Activated CD4-positive, alpha-beta T cell treated with anti-CD3 and anti-CD28 coated beads, Interleukin-2, amount 50 U/mL, for 48 hours (primary cell): ENCODE data around the gene EDEM2.
"Not testable (repeated sequence)": the region's sequence is repeated elsewhere in the genome, so short reads cannot be mapped to it uniquely, and the experiment has no call there.

Experiments used
- DNase-seq, 2 experiments: peaks; one replicate each; pipeline ENCODE4 v3.0.0-alpha.2; 2020

The EDEM2 gene

GRCh38 chr20:35122756-35123405 lies 24.3 kb downstream of the EDEM2 start:
- DNase-seq = no peak

- no peak for DNase-seq
Observed at GRCh38 chr20:35121186-35121585, 25.9 kb downstream of the EDEM2 start.

DNA sequence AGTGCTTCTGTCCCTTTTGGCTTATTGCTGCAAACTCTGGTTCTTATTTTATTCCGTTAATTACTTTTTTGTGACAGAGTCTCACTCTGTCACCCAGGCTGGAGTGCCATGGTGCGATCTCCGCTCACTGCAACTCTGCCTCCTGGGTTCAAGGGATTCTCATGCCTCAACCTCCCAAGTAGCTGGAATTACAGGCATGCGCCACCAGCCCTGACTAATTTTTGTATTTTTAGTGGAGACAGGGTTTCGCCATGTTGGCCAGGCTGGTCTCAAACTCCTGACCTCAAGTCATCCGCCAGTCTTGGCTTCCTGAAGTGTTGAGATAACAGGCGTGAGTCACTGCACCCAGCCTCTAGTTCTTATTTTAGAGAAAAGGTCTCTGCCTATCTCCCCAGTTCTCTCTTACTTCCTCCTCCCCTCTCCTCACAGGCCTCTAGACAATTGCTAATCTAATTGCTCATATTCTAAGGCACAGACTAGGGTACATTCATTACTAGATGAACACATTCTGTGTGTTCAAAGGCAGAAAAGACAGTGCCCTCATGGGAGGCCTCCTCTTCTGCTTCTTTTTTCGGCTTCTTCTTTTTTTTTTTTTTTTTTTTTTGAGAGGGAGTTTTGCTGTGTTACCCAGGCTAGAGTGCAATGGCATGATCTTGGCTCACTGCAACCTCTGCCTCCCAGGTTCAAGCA lies 27.0 kb downstream of the EDEM2 start:
- DNase-seq = peak in 1 of 2 experiments; percentile 18

DNA sequence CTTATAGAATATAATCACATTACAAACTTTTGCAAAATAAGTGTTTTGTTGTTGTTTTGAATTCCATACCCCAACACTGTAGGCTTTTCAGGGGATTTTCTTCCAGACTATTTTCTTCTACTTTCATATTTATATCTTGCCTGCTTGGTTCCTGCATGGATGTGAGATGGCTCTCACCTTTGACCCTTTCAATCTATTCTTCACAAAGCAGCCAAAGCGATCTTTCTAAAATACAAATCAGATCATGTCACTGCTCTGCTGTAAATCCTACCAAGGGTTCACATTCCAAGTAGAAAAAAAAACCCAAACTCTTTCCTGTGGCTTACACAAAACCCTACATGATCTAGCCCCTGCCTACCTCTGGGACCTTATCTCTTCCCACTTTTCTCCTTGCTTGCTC lies 29.5 kb downstream of the EDEM2 start:
- no peak for DNase-seq

DNA sequence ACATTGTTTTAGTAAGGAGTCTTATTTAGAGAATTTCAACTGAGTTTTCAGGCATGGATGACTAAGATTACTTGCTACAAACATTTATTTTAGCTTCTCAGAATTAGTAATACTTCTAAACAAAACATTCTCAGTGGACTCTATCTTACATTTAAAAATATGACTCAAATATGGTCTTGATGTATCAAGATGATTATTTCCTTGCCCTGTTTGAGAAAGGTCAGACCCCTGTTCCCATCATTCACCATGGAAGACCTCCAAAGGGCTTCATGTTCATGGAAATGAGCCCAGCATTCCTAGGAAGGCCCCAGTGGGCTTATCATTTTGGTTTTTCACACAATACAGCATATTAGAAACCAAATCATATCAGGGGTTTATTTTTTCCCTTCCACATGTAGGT lies 29.9 kb downstream of the EDEM2 start:
- DNase-seq = no peak

DNA sequence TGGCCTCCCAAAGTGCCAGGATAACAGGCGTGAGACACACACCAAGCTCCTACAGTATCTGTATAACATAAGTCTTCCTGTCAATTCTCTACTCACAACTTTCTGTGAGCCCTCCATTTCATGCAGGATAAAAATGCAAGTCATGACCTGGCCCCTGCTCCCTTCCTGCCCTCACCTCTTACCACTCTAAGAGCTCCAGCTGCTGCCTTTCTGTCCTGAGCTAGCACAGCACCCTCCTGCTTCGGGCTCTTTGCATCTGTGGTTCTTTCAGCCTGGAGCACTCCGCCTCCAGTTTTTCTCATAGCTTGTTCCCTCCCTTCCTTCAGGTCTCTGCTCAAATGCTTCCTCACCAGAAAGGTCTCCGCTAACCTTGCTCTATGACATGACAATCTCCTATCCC lies 30.9 kb downstream of the EDEM2 start:
- DNase-seq = no peak

- no peak for DNase-seq
Observed at GRCh38 chr20:35115606-35116005, 31.5 kb downstream of the EDEM2 start.

DNA sequence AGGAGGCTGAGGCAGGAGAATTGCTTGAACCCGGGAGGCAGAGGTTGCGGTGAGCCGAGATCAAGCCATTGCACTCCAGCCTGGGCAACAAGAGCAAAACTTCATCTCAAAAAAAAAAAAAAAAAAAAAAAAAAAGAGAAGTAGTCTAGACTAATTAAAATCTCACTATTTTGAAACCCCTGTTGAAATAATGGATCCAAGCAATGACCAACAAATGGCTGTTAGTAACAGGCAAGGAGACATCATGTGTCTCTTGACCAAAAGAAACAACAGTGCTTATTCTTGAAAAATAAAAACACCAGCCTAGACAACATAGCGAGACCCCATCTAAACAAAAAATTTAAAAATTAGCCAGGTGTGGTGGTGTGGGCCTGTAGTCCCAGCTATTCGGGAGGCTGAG lies 34.9 kb downstream of the EDEM2 start:
- DNase-seq = not testable (repeated sequence)

- DNase-seq = no peak
Observed at GRCh38 chr20:35111141-35111888, 35.8 kb downstream of the EDEM2 start.

- DNase-seq = no peak
Observed at GRCh38 chr20:35108921-35109320, 38.2 kb downstream of the EDEM2 start.

DNA sequence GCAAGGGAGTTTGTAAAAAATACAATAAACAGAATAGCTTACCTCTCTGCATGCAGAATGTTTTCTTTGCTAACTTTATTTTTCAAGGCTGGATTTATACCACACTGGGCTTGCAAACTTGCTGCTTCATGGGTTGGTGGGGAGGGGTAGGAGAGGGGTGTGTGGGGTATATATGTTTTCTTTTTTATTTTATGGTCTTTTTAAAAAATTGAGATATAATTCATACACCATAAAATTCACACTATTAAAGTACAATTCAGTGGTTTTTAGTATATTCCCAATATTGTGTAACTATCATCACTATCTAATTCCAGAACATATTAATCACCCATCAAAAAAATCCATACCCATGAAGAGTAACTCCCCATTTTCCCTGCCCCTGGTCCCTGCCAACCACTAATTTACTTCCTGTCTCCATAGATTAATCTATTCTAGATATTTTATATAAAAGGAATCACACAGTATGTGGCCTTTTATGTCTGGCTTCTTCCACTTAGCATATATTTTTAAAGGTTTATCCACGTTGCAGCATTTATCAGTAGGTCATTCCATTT lies 40.2 kb downstream of the EDEM2 start:
- no peak for DNase-seq

DNA sequence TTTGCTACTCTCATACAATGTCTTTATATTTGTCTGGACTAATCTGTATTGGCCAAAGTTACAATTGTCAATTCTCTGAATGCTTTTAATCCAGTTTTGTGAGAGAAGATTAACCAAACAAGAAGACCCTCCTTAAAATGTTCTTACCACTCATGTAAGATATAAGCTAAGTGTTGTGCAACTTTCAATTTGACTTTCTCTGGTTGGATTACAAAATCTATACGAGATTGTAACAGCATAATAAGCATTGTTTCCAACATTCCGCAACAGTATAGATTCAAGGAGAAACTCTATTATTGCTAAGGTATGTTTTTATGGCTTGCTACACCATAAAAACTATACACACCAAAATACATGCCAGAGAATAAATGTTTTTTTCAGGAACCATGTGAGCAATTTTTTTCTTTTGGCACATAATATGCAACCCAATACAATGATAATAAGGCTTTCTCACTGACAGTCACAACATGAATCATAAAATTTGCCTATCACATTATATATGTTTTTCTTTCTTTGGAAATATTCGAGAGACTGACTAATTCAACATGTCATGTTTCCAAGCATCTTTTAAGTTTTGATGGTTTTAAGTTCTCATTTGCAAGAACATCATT lies 42.3 kb downstream of the EDEM2 start:
- no peak for DNase-seq

GRCh38 chr20:35101620-35102019 lies 45.5 kb downstream of the EDEM2 start:
- DNase-seq = no peak

GRCh38 chr20:35093267-35093884 lies 53.8 kb downstream of the EDEM2 start:
- peak; percentile 30 to 47 for DNase-seq

DNA sequence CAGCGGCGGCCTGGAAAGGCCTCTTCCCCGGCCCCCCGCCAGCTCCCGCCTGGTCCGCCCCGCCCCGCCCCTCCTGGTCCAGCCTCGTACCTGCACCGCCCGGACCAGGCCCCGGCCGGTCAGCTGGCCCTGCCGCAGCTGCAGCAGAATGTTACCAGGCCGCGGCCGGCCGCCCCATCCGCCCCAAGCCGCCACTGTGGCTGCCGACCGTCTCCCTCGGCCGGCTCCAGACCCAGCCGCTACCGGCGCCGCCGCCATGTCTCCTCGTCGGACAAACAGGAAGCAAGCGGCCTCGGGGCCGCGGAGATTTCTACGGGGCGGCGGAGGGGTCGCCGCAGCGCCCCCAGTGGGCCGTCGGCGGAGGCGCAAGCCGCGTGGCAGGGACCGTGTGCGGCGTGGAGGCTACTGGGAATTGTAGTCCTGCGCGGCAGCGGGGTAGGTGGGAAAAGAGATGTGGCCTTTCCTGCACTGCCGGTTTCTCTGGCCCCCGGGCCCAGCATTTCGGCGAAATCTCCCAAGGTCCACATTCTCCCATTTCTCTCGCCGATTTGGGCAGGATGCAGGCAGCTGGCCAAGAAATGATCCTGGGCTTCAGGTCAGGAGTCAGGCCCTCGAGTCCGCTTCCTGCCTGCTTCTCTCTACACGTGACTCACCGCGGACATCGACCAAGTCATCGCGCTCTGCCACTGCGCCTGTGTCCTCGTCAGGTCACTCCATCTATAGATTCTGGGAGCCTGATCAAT lies 54.4 kb downstream of the EDEM2 start, which contains the start of gene TRPC4AP:
Gene TRPC4AP (minus strand): TSS at position 284 of the 743 bp plus-strand sequence. CDS start 26 bp downstream, at position 258.
- DNase-seq = peak; percentile 86 to 89

DNA sequence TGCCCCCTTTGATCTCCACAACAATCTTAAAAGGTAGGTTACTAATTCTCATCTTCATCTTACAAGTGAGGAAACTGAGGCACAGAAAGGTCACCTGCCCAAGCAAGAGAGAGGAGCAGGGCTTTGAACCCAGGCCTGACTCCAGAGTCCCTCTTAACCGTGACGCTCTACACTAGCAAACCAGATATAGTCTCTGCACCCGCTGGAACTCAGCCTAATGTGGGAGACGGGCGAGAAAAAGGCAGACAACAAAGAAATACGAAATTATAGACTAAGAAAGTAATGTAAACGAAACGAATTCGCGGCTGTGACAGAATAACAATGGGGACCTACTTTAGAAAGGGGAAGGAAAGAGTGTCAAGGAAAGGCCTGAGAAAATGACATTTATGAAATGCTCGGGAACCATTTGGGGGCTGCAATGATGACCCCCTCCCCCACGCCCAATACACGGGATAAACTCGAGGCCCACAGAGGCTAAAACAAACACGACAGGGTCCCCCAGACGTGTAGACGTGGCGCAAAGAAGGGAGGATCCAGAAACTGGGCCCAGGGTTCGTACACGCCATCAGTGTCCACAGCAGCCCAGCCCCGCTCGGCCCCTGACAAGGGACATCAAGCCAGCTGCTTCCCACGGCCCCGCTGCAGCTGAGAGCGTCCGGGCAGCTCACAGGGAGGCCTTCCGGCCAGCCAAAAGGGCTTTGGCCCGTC lies 55.2 kb downstream of the EDEM2 start:
- DNase-seq = no peak

DNA sequence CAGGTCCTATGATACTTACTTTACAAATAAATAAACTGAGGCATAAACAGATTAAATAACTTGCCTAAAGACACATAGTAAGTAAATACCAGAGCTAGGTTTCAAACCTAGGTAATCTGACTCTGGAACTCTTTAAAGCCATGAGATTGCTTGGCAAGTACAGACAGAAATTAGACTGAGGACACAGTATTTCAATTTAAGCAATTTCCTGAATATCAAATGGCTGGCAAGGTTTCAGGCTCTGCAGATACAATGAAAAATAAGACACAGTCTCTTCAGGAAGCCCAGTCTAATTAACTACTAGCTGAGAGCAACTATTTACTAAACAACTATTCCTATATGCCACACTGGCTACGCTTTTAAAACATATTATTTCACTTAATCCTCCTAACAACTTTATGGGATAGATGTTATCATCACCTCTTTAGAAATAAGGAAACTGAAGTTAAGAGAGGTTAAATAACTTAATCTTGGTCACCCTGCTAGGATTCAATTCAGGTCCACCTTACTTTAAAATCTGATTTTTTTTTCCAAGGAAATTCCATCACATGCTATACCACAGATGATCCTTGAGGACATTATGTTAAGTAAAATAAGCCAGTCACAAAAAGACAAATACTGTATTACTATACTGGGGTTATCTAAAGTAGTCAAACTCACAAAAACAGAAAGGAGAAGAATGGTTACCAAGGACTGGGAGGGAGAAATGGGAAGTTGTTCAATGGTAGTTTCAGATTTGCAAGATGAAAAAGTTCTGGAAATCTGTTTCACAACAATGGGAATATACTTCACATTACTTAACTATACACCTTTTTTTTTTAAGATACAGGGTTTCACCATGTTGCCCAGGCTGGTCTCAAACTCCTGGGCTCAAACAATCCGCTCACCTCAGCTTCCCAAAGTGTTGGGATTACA lies 58.6 kb downstream of the EDEM2 start:
- DNase-seq = no peak

DNA sequence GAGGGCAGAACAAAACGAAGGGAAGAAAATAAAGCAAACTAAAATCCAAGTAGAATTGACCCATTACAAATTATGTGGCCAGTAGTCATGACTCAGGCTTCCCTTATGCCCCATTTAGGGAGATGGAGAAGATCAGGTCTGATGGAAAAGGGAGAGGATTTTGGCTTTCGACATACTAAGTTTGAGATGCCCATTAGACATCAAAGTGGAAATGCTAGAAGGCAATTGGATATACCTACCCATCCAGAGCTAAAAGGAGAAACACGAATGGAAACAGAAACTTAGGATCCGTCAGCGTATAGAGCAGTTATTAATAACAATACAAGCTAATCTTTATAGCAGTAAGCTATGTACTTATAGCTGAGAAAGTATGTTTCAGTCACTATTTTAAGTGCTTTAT lies 59.3 kb downstream of the EDEM2 start:
- no peak for DNase-seq

- DNase-seq = no peak
Observed at GRCh38 chr20:35087355-35087754, 59.8 kb downstream of the EDEM2 start.
